Neuronal stem cell (in vitro differentiated cells): ENCODE data around the gene ZMYM4.
A peak's percentile ranks its signal among the peaks of the same experiment; 100 is the strongest.

ENCODE experiments used
- DNase-seq: peaks from one replicate; pipeline ENCODE4 v3.0.0-alpha.2; 2013; ENCODE audit warnings: low spot score
- H2AFZ ChIP-seq: one replicate; pipeline ENCODE4 v1.6.1; 2013; ENCODE audit warnings: mild to moderate bottlenecking, low read length, inconsistent platforms
- H2AK5ac ChIP-seq: 2 replicates; pipeline ENCODE4 v1.6.1; 2013; ENCODE audit warnings: low read depth, mild to moderate bottlenecking, inconsistent platforms, low read length, moderate library complexity, mixed read lengths
- H2BK120ac ChIP-seq: 2 replicates; pipeline ENCODE4 v1.6.1; 2013; ENCODE audit warnings: low read depth, mild to moderate bottlenecking, inconsistent platforms, low read length, moderate library complexity, mixed read lengths
- H2BK12ac ChIP-seq: one replicate; pipeline ENCODE4 v1.6.1; 2013; ENCODE audit warnings: low read length, inconsistent platforms
- H2BK15ac ChIP-seq: 2 replicates; pipeline ENCODE4 v1.6.1; 2013; ENCODE audit warnings: mild to moderate bottlenecking, low read length, inconsistent platforms, mixed read lengths
- H2BK5ac ChIP-seq: one replicate; pipeline ENCODE4 v1.6.1; 2013; ENCODE audit warnings: inconsistent platforms, mild to moderate bottlenecking, low read length, moderate library complexity
- H3K14ac ChIP-seq: one replicate; pipeline ENCODE4 v1.6.1; 2013; ENCODE audit warnings: low read length, inconsistent platforms
- H3K18ac ChIP-seq: 2 replicates; pipeline ENCODE4 v1.6.1; 2013; ENCODE audit warnings: low read length, inconsistent platforms
- H3K23ac ChIP-seq: 2 replicates; pipeline ENCODE4 v1.6.1; 2013; ENCODE audit warnings: low read depth, mild to moderate bottlenecking, mixed read lengths, low read length, inconsistent platforms; ENCODE audit not compliant: poor library complexity
- H3K27ac ChIP-seq: replicated peaks from 3 replicates; pipeline ENCODE4 v1.5.1; 2013; ENCODE audit warnings: low read length, inconsistent platforms
- H3K27me3 ChIP-seq, 3 experiments: 2 replicates each; pipeline ENCODE4 v1.6.1; 2013; ENCODE audit warnings: low read length in 3 of 3, mild to moderate bottlenecking in 2 of 3, inconsistent platforms in 1 of 3, low read depth in 1 of 3, mixed read lengths in 1 of 3, moderate library complexity in 1 of 3; ENCODE audit not compliant: control insufficient read depth in 3 of 3, insufficient read depth in 3 of 3
- H3K36me3 ChIP-seq, 2 donors: replicated peaks in 1 of 2; 2 replicates each; pipeline ENCODE4 v1.6.1; 2013; ENCODE audit warnings: low read length in 2 of 2; ENCODE audit not compliant: control insufficient read depth in 2 of 2, insufficient read depth in 2 of 2
- H3K4ac ChIP-seq: 2 replicates; pipeline ENCODE4 v1.6.1; 2013; ENCODE audit warnings: inconsistent platforms, mild to moderate bottlenecking, low read length, moderate library complexity
- H3K4me1 ChIP-seq, 2 donors: 1 replicate in 1 of 2; 2 replicates in 1 of 2; pipeline ENCODE4 v1.6.1; 2013; ENCODE audit warnings: low read length in 2 of 2, low read depth in 1 of 2; ENCODE audit not compliant: control insufficient read depth in 2 of 2, insufficient read depth in 1 of 2
- H3K4me2 ChIP-seq: one replicate; pipeline ENCODE4 v1.6.1; 2013; ENCODE audit warnings: mild to moderate bottlenecking, low read length, inconsistent platforms; ENCODE audit not compliant: insufficient read depth, poor library complexity, severe bottlenecking
- H3K4me3 ChIP-seq, 2 donors: 2 replicates each; pipeline ENCODE4 v1.5.1; 2013; ENCODE audit warnings: low read length in 2 of 2, mild to moderate bottlenecking in 2 of 2, inconsistent platforms in 1 of 2, moderate library complexity in 1 of 2
- H3K79me1 ChIP-seq: one replicate; pipeline ENCODE4 v1.6.1; 2013; ENCODE audit warnings: low read depth, mild to moderate bottlenecking, inconsistent platforms, low read length, moderate library complexity
- H3K9ac ChIP-seq: one replicate; pipeline ENCODE4 v1.6.1; 2013; ENCODE audit warnings: mild to moderate bottlenecking, low read depth, low read length, inconsistent platforms; ENCODE audit not compliant: poor library complexity
- H3K9me3 ChIP-seq, 2 donors: replicated peaks in 1 of 2; 2 replicates each; pipeline versions ENCODE3 to v1.6.1; 2013; ENCODE audit warnings: low read length in 2 of 2, mild to moderate bottlenecking in 2 of 2, inconsistent platforms in 1 of 2, low read depth in 1 of 2, mixed read lengths in 1 of 2, moderate library complexity in 1 of 2; ENCODE audit not compliant: control insufficient read depth in 2 of 2, insufficient read depth in 1 of 2
- H4K8ac ChIP-seq: one replicate; pipeline ENCODE4 v1.6.1; 2013; ENCODE audit warnings: low read depth, mild to moderate bottlenecking, inconsistent platforms, low read length, moderate library complexity
- H4K91ac ChIP-seq: one replicate; pipeline ENCODE4 v1.6.1; 2013; ENCODE audit warnings: low read length, low read depth, mild to moderate bottlenecking, inconsistent platforms; ENCODE audit not compliant: poor library complexity
- WGBS, 2 donors: extraction: QIAGEN DNeasy Blood & Tissue Kit; methylation state at CpG; one replicate each; pipeline ENCODE4 v1.1.7; 2013; ENCODE audit warnings: missing lambda C conversion rate in 2 of 2, mixed read lengths in 1 of 2; ENCODE audit not compliant: insufficient read length in 2 of 2, insufficient replicate concordance in 1 of 2; ENCODE audit errors: extremely low coverage in 2 of 2; 5-methylcytosine and 5-hydroxymethylcytosine counted together

ZMYM4 gene

GRCh38 chr1:35432231-35432630 lies 163.7 kb downstream of the ZMYM4 start:
- Histone ChIP-seq H3K4ac (no peak overlapping the region), H3K79me1 (peaks cover 2% of the 10 kb centered on the region), H3K36me3 (peaks cover 28 to 90% of the 10 kb centered on the region in 2 donors), H3K18ac (no peak overlapping the region), H3K23ac (no peak overlapping the region), H3K4me3 (no peak overlapping the region), H3K27ac (no peak overlapping the region), H3K4me1 (no peaks in the 10 kb centered on the region), H3K14ac (no peak overlapping the region), H3K27me3 (no peaks in the 10 kb centered on the region), H2BK12ac (no peak overlapping the region), H3K4me2 (no peak overlapping the region), H3K9me3 (no peaks in the 10 kb centered on the region), H4K8ac (no peak overlapping the region), H3K9ac (no peak overlapping the region), H4K91ac (no peak overlapping the region), H2BK15ac (no peak overlapping the region), H2AFZ (no peak overlapping the region), H2BK120ac (no peak overlapping the region), H2BK5ac (no peak overlapping the region), H2AK5ac (no peak overlapping the region)
- DNase-seq = no peak
- WGBS, 2 donors = no CpG with 5 or more reads among the region's 10 CpGs

GRCh38 chr1:35433714-35434113 lies 165.2 kb downstream of the ZMYM4 start:
- DNase-seq = no peak

GRCh38 chr1:35434703-35435102 lies 166.2 kb downstream of the ZMYM4 start:
- H2BK5ac ChIP-seq = no peak overlapping the region
- no peak overlapping the region for H2BK15ac ChIP-seq
- peaks cover 33 to 90% of the 10 kb centered on the region in 2 donors for H3K36me3 ChIP-seq
- no peak overlapping the region for H3K4me3 ChIP-seq
- no peak overlapping the region for H3K27ac ChIP-seq
- no peak overlapping the region for H3K9ac ChIP-seq
- no peak for DNase-seq
- H3K4ac ChIP-seq = no peak overlapping the region
- no peak overlapping the region for H3K18ac ChIP-seq
- no peaks in the 10 kb centered on the region for H3K4me1 ChIP-seq
- H3K4me2 ChIP-seq = no peak overlapping the region
- no peak overlapping the region for H2BK120ac ChIP-seq
- no CpG with 5 or more reads among the region's 12 CpGs for WGBS, 2 donors
- no peak overlapping the region for H3K23ac ChIP-seq
- H3K9me3 ChIP-seq = no peaks in the 10 kb centered on the region
- no peaks in the 10 kb centered on the region for H3K27me3 ChIP-seq
- no peak overlapping the region for H2BK12ac ChIP-seq
- H2AK5ac ChIP-seq = no peak overlapping the region
- H4K8ac ChIP-seq = no peak overlapping the region
- no peak overlapping the region for H3K14ac ChIP-seq
- H4K91ac ChIP-seq = no peak overlapping the region
- no peak overlapping the region for H2AFZ ChIP-seq
- H3K79me1 ChIP-seq = peaks cover 2% of the 10 kb centered on the region

More at GRCh38 chr1:35433714-35434113, 165.2 kb downstream of the ZMYM4 start:
- Histone ChIP-seq H3K9ac (no peak overlapping the region), H2BK5ac (no peak overlapping the region), H3K79me1 (peaks cover 2% of the 10 kb centered on the region), H2BK120ac (no peak overlapping the region), H3K4me2 (no peak overlapping the region), H3K14ac (no peak overlapping the region), H3K18ac (no peak overlapping the region), H3K4me1 (no peaks in the 10 kb centered on the region), H3K4me3 (no peak overlapping the region), H3K27ac (no peak overlapping the region), H4K91ac (no peak overlapping the region), H3K4ac (no peak overlapping the region), H3K9me3 (no peaks in the 10 kb centered on the region), H4K8ac (no peak overlapping the region), H2BK15ac (no peak overlapping the region), H3K36me3 (peaks cover 28 to 91% of the 10 kb centered on the region in 2 donors), H3K27me3 (no peaks in the 10 kb centered on the region), H2AFZ (no peak overlapping the region), H2BK12ac (no peak overlapping the region), H3K23ac (peak overlapping the region; percentile 62), H2AK5ac (no peak overlapping the region)
- no CpG with 5 or more reads among the region's 15 CpGs for WGBS, 2 donors

GRCh38 chr1:35436078-35436477 lies 167.6 kb downstream of the ZMYM4 start:
- Histone ChIP-seq H3K79me1 (peaks cover 2% of the 10 kb centered on the region), H3K27ac (no peak overlapping the region), H3K36me3 (peaks cover 40 to 93% of the 10 kb centered on the region in 2 donors), H3K4me3 (no peak overlapping the region), H2AFZ (no peak overlapping the region), H2BK12ac (no peak overlapping the region), H3K23ac (no peak overlapping the region), H2BK120ac (no peak overlapping the region), H3K18ac (no peak overlapping the region), H3K9me3 (no peaks in the 10 kb centered on the region), H2BK5ac (no peak overlapping the region), H3K9ac (no peak overlapping the region), H2AK5ac (no peak overlapping the region), H3K27me3 (no peaks in the 10 kb centered on the region), H3K14ac (no peak overlapping the region), H3K4me2 (no peak overlapping the region), H4K8ac (peak overlapping the region; percentile 52), H2BK15ac (no peak overlapping the region), H4K91ac (no peak overlapping the region), H3K4me1 (no peaks in the 10 kb centered on the region), H3K4ac (no peak overlapping the region)
- DNase-seq = no peak
- no CpG with 5 or more reads among the region's 10 CpGs for WGBS, 2 donors
